ENCODE measurements around the gene NINL.
"Not testable (repeated sequence)": the region's sequence is repeated elsewhere in the genome, so short reads cannot be mapped to it uniquely, and the experiment has no call there.

The NINL gene

DNA sequence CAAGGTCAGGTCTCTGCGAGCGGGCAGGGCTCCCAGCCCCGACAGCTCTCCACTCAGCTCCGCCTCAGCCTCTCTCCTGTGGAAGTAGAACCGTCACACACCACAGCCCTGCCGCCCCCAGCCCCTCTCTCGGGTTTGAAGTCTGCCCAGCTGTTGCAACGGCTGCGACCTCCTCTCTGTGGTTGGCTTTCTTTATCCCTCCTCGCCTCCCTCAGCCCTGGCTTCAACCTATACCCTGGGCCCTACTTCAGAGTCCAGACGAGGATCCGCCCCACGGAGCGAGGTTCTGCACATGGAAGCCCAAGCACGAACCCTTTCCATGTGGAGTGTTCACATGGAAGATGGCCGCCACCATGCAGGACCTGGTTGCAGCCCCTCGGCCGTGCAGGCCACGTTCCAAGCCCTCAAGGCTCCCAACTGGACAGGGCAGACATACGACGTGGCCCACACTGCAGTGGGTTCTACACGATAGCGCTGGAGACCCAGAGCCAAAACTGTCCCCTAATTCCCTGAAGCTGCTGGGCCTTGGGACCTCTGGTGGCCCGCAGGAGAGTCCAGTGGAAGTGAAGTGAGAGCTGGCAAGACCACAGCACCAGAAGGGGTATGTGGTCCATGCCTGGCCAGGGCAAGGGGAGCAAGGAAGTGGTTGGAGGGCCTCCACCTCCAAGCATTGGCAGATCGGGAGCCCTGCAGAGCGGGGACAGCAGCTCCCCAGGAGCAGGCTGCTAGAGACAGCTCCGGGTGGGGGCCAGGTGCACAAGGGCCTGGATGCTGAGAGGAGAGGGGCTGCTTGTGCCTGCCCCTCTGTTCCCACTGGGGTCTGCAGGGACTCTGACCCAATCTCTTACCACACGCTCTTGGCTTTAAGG is 108.1 kb downstream of the NINL start:
- Mint-ChIP-seq H3K27me3 (no peaks in the 10 kb centered on the region), H3K4me3 (no peak overlapping the region), H3K4me1 (no peaks in the 10 kb centered on the region), H3K9me3 (no peaks in the 10 kb centered on the region), H3K36me3 (ENCODE audit: insufficient read depth) (no peaks in the 10 kb centered on the region), H3K27ac (ENCODE audit: low read depth) (no peak overlapping the region)
- ATAC-seq (replicated peaks; ENCODE audit: extremely low read depth, poor library complexity, severe bottlenecking) (no peak), DNase-seq (ENCODE audit: low spot score in 2 of 2) (no peak)

DNA sequence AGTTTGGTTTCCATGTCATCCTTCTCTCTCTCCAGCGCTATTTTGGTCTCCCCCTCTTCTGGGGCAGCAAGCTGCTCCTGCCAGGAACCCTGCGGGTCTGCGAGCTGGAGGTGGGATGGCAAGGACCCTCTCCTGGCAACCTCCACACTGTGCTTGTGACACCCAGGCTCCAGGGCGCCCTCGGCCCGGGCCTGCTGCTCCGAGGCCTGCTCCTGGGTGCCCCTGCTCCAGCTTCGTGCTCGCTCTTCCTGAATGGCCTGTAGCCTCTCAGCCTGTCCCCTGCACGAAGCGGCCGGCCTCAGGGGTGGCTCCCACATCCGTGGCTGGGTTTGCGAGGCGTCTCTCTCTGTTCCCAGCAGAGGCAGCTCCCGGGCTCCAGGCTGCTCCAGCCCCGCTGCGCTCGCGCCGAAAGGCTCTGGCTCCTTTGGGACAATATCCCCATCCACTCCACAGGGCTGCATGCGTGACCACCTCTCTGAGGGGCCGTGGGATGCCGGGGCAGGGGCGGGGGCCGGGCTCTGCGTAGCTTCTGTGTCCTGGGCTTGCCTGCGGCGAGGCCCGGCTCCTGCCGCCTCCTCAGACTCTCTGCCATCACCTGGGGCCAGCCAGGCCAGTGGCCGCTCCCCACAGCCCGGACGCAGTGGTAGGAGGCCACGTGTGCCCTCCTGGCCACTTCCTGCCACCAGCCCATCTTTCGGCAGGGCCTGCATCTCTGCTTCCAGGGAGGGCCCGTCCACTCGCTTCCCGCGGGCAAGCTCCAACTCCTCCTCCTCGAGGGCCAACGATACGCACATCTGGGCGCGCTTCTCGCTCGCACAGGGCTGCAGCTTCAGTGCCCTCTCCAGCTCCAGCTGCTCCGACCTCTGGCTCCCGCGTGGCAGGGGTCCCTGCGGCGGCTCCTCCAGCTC is 109.0 kb downstream of the NINL start:
- Mint-ChIP-seq H3K4me1 (no peaks in the 10 kb centered on the region), H3K4me3 (no peak overlapping the region), H3K27ac (ENCODE audit: low read depth) (no peak overlapping the region), H3K27me3 (no peaks in the 10 kb centered on the region), H3K9me3 (no peaks in the 10 kb centered on the region), H3K36me3 (ENCODE audit: insufficient read depth) (no peaks in the 10 kb centered on the region)
- ATAC-seq (replicated peaks; ENCODE audit: extremely low read depth, poor library complexity, severe bottlenecking) (no peak), DNase-seq (ENCODE audit: low spot score in 2 of 2) (no peak)

GRCh38 chr20:25473297-25473696 is 112.0 kb downstream of the NINL start:
- not testable (repeated sequence) for ATAC-seq (replicated peaks; ENCODE audit: extremely low read depth, poor library complexity, severe bottlenecking); H3K27ac Mint-ChIP-seq (ENCODE audit: low read depth); H3K4me1 Mint-ChIP-seq; H3K36me3 Mint-ChIP-seq (ENCODE audit: insufficient read depth); H3K9me3 Mint-ChIP-seq; DNase-seq (ENCODE audit: low spot score in 2 of 2); H3K4me3 Mint-ChIP-seq
- H3K27me3 Mint-ChIP-seq: peaks cover 13% of the 10 kb centered on the region

DNA sequence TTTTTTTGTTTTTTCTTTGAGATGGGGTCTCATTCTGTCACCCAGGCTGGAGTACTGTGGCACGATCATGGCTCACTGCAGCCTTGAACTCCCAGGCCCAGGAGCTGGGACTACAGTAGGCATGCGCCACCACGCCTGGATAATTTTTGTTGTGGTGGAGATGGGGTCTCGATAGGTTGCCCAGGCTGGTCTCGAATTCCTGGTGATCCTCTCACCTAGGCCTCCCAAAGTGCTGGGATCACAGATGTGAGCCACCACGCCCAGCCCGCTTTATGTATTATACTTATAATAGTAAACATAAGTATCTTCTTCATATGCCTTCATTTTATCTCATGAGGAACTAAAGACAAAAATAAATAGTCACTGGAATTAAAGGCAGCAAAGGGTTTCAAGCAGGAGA is 114.3 kb downstream of the NINL start:
- Mint-ChIP-seq H3K27me3 (peaks cover 13% of the 10 kb centered on the region), H3K4me3 (no peak overlapping the region), H3K27ac (ENCODE audit: low read depth) (no peak overlapping the region), H3K9me3 (no peaks in the 10 kb centered on the region), H3K36me3 (ENCODE audit: insufficient read depth) (no peaks in the 10 kb centered on the region), H3K4me1 (peaks cover 5% of the 10 kb centered on the region)
- no peak for ATAC-seq (replicated peaks; ENCODE audit: extremely low read depth, poor library complexity, severe bottlenecking)
- no peak for DNase-seq (ENCODE audit: low spot score in 2 of 2)

- Mint-ChIP-seq H3K27ac (ENCODE audit: low read depth) (no peak overlapping the region), H3K36me3 (ENCODE audit: insufficient read depth) (no peaks in the 10 kb centered on the region), H3K4me1 (peaks cover 5% of the 10 kb centered on the region), H3K9me3 (no peaks in the 10 kb centered on the region), H3K4me3 (no peak overlapping the region), H3K27me3 (peaks cover 13% of the 10 kb centered on the region)
- ATAC-seq (replicated peaks; ENCODE audit: extremely low read depth, poor library complexity, severe bottlenecking) (no peak), DNase-seq (ENCODE audit: low spot score in 2 of 2) (no peak)
Observed at GRCh38 chr20:25470045-25470444, 115.3 kb downstream of the NINL start.

GRCh38 chr20:25469558-25469957 is 115.8 kb downstream of the NINL start:
- no peaks in the 10 kb centered on the region for H3K36me3 Mint-ChIP-seq (ENCODE audit: insufficient read depth)
- H3K9me3 Mint-ChIP-seq: no peaks in the 10 kb centered on the region
- DNase-seq (ENCODE audit: low spot score in 2 of 2): no peak
- peaks cover 13% of the 10 kb centered on the region for H3K27me3 Mint-ChIP-seq
- ATAC-seq (replicated peaks; ENCODE audit: extremely low read depth, poor library complexity, severe bottlenecking): no peak
- no peak overlapping the region for H3K4me3 Mint-ChIP-seq
- H3K4me1 Mint-ChIP-seq: peaks cover 5% of the 10 kb centered on the region
- H3K27ac Mint-ChIP-seq (ENCODE audit: low read depth): no peak overlapping the region

DNA sequence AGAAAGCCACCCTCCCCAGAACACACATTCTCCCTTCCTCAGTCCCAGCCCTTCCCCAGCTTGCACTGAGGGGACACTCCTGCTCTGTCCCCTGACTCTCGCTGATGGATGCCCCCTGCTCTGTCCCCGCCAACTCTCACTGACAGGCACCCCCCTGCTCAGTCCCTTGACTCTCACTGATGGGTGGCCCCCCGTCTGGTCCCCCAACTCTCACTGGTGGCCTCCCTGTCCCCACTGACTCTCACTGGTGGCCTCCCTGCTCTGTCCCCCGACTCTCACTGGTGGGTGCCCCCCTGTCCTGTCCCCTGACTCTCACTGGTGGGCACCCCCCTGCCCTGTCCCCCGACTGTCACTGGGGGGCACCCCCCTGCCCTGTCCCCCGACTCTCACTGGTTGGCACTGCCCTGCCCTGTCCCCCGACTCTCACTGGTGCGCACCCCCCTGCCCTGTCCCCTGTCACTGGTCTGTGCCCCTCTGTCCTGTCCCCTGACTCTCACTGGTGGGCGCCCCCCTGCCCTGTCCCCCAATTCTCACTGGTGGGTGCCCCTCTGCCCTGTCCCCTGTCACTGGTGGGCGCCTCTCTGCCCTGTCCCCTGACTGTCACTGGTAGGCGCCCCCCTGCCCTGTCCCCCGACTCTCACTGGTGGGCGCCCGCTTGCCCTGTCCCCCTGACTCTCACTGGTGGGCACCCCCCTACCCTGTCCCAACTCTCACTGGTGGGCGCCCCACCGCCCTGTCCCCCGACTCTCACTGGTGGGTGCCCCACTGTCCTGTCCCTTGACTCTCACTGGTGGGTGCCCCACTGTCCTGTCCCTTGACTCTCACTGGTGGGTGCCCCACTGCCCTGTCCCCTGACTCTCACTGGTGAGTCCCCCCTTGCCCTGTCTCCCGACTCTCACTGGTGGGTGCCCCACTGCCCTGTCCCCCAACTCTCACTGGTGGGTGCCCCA is 116.9 kb downstream of the NINL start:
- DNase-seq (ENCODE audit: low spot score in 2 of 2) (no peak), ATAC-seq (replicated peaks; ENCODE audit: extremely low read depth, poor library complexity, severe bottlenecking) (no peak)
- H3K36me3 Mint-ChIP-seq (ENCODE audit: insufficient read depth): no peaks in the 10 kb centered on the region
- H3K27me3 Mint-ChIP-seq: peaks cover 13% of the 10 kb centered on the region
- H3K9me3 Mint-ChIP-seq: no peaks in the 10 kb centered on the region
- no peak overlapping the region for H3K4me3 Mint-ChIP-seq
- H3K4me1 Mint-ChIP-seq: peaks cover 5% of the 10 kb centered on the region
- no peak overlapping the region for H3K27ac Mint-ChIP-seq (ENCODE audit: low read depth)

- Mint-ChIP-seq H3K36me3 (ENCODE audit: insufficient read depth) (no peaks in the 10 kb centered on the region), H3K27ac (ENCODE audit: low read depth) (no peak overlapping the region), H3K4me1 (peaks cover 5% of the 10 kb centered on the region), H3K9me3 (no peaks in the 10 kb centered on the region), H3K4me3 (no peak overlapping the region), H3K27me3 (peaks cover 13% of the 10 kb centered on the region)
- no peak for ATAC-seq (replicated peaks; ENCODE audit: extremely low read depth, poor library complexity, severe bottlenecking)
- DNase-seq (ENCODE audit: low spot score in 2 of 2): no peak
Observed at GRCh38 chr20:25467441-25467840, 117.9 kb downstream of the NINL start.

DNA sequence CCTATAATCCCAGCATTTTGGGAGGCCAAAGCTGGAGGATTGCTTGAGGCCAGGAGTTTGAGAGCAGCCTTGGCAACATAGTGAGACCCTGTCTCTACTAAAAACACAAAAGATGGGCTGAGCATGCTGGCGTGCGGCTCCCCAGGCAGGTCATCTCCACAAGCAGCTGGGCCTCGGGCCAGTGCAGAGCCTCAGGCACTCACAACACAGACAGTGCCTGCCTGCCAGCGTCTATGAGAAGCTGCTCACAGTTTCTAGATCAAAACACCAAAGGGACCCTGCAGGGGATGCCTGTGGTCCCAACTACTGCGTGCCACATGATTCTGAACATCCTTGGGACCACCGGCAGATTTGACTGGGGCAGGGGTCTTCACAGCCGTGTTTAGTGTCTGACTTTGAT is 118.5 kb downstream of the NINL start:
- H3K4me1 Mint-ChIP-seq: peaks cover 5% of the 10 kb centered on the region
- no peaks in the 10 kb centered on the region for H3K36me3 Mint-ChIP-seq (ENCODE audit: insufficient read depth)

GRCh38 chr20:25465243-25466135 is 119.8 kb downstream of the NINL start:
- ATAC-seq (replicated peaks; ENCODE audit: extremely low read depth, poor library complexity, severe bottlenecking): no peak
- Mint-ChIP-seq H3K27me3 (peaks cover 11% of the 10 kb centered on the region), H3K9me3 (no peaks in the 10 kb centered on the region), H3K36me3 (ENCODE audit: insufficient read depth) (no peaks in the 10 kb centered on the region), H3K4me1 (peaks cover 5% of the 10 kb centered on the region), H3K27ac (ENCODE audit: low read depth) (no peak overlapping the region), H3K4me3 (no peak overlapping the region)
- DNase-seq (ENCODE audit: low spot score in 2 of 2): no peak

More for the DNA sequence above, 118.5 kb downstream of the NINL start:
- no peak for DNase-seq (ENCODE audit: low spot score in 2 of 2)
- Mint-ChIP-seq H3K4me3 (no peak overlapping the region), H3K9me3 (no peaks in the 10 kb centered on the region), H3K27me3 (peaks cover 13% of the 10 kb centered on the region), H3K27ac (ENCODE audit: low read depth) (no peak overlapping the region)
- ATAC-seq (replicated peaks; ENCODE audit: extremely low read depth, poor library complexity, severe bottlenecking): no peak

DNA sequence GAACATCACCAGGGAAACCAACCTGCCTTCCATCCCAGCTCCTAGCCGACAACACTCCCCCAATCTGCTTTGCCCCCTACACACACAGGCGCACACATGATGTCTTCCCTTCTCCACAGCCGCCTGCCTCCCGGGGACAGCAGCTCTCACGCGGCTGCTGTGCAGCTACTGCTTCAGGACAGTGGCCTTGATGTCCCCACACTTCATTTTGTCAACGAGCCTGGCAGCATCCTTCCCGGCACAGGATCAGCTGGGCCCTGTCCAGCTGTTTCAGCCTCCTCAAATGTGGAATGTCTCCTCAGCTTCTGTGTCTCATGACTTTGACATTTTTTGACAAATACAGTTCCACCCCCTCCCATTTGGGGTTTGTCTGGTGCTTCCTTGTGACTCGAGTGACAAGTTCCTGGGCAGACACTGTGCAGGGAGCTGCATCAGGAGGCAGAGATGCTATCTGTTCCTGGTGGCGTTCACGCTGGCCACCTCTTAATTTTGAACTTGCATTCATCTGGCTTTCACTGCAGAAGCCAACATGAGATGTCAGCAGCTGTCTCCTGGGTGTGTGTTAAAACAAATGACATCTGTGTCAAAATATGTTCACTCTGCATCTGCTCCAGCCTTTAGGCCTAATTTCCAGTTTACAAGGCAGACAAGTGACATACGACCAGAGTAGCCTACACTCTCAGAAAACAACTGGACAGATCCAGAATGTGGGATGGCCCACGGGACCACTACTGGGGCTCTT is 120.7 kb downstream of the NINL start:
- Mint-ChIP-seq H3K36me3 (ENCODE audit: insufficient read depth) (no peaks in the 10 kb centered on the region), H3K9me3 (no peaks in the 10 kb centered on the region), H3K4me3 (no peak overlapping the region), H3K4me1 (no peaks in the 10 kb centered on the region), H3K27me3 (peaks cover 3% of the 10 kb centered on the region), H3K27ac (ENCODE audit: low read depth) (no peak overlapping the region)
- DNase-seq (ENCODE audit: low spot score in 2 of 2) (no peak), ATAC-seq (replicated peaks; ENCODE audit: extremely low read depth, poor library complexity, severe bottlenecking) (no peak)
